Transverse colon (tissue), 4 donors: ENCODE data around the gene ARSG. TPM values are rescaled to one million over a fixed set of nuclear protein-coding genes. Genes with fewer than 3 reads are reported as not detected.

Experiments
- DNase-seq: peaks from one replicate; pipeline ENCODE4 v3.0.0-alpha.2; 2019
- H3K27ac ChIP-seq, 4 donors: fragments of 200-600 bp; sonication (generic); 2 replicates each; pipeline ENCODE4 v1.5.1; 2016 to 2018; ENCODE audit warnings: inconsistent platforms in 4 of 4
- H3K27me3 ChIP-seq: fragments of 200-600 bp; sonication (generic); 2 replicates; pipeline ENCODE4 v1.5.1; 2017; ENCODE audit warnings: inconsistent platforms
- H3K36me3 ChIP-seq, 4 donors: fragments of 200-600 bp; sonication (generic); 2 replicates each; pipeline ENCODE4 v1.5.1; 2017 to 2019; ENCODE audit warnings: inconsistent platforms in 4 of 4
- H3K4me1 ChIP-seq, 4 donors: fragments of 200-600 bp; sonication (generic); 2 replicates each; pipeline ENCODE4 v1.5.1; 2017 to 2020; ENCODE audit warnings: inconsistent platforms in 4 of 4
- H3K4me3 ChIP-seq, 4 donors: fragments of 200-600 bp; sonication (generic); 1 replicate in 1 of 4; 2 replicates in 3 of 4; pipeline versions ENCODE4 v1.5.1 to v1.6.1; 2017 to 2019; ENCODE audit warnings: inconsistent platforms in 4 of 4
- H3K9me3 ChIP-seq, 2 donors: fragments of 200-600 bp; sonication (generic); 2 replicates each; pipeline ENCODE4 v1.5.1; 2017 to 2019; ENCODE audit warnings: inconsistent platforms in 2 of 2
- EP300 ChIP-seq: sonication (generic); formaldehyde crosslinking; IDR thresholded peaks from one replicate; pipeline ENCODE4 v1.6.1; 2017; ENCODE audit warnings: antibody characterized with exemption, low read depth
- POLR2A ChIP-seq: fragments of 450-650 bp; IDR thresholded peaks from one replicate; pipeline ENCODE4 v1.6.1; 2016; ENCODE audit warnings: antibody characterized with exemption, mild to moderate bottlenecking, moderate library complexity
- POLR2AphosphoS5 ChIP-seq, 3 donors: sonication (generic); formaldehyde crosslinking; IDR thresholded peaks; one replicate each; pipeline ENCODE4 v1.6.1; 2016; ENCODE audit warnings: antibody characterized with exemption in 3 of 3
- WGBS, 2 donors: methylation state at CpG; one replicate each; pipeline ENCODE4 v1.1.5; 2018; ENCODE audit warnings: low coverage in 1 of 2; 5-methylcytosine and 5-hydroxymethylcytosine counted together
- in situ Hi-C, 4 donors: fragments of 200-750 bp; cut with MboI; loops; one replicate each; pipeline versions ENCODE4 v1.15.0 to v1.15.1; 2017; ENCODE audit warnings: low sequenced_read_pairs in 3 of 4, low pct_ligation_motif_present in 1 of 4, low pct_unique_long_range_greater_than_20kb in 1 of 4
- intact Hi-C: fragments of 100-400 bp; cut with DNase I; formaldehyde crosslinking; loops from one replicate; pipeline ENCODE4 v1.15.1; 2023; ENCODE audit warnings: low total_unique reads
- total RNA-seq, 4 donors: library from RNA; depleted of rRNA; stranded (reverse); fragments of >200 nt; gene quantifications; one replicate each; pipeline ENCODE4 v1.1.0, GENCODE V29; 2016
- TF ChIP-seq, protein P1 (sequence below), 5 experiments: fragments of 200-600 bp in 3 of 5; fragments of 450-650 bp in 2 of 5; sonication (generic) in 3 of 5; IDR thresholded peaks; 1 replicate in 2 of 5; 2 replicates in 3 of 5; pipeline ENCODE4 v1.5.1; 2016 to 2017; ENCODE audit warnings: antibody characterized with exemption in 5 of 5, inconsistent platforms in 3 of 5, mild to moderate bottlenecking in 2 of 5, moderate library complexity in 1 of 5

The ARSG gene
- total RNA-seq, 4 donors from 2014 or later: 0.41 to 4.4 (median 1.6) TPM; not detected in 1

GRCh38 chr17:68429881-68430280 lies 138.6 kb downstream of the ARSG start:
- in situ Hi-C loops (loop anchor here in 2 of 4 donors (10.0 kb wide), 1 partner anchor 165 kb away; no protein-coding TSS in a partner anchor), intact Hi-C loops (loop anchor here (10.0 kb wide), 1 partner anchor 1975 kb away; no protein-coding TSS in a partner anchor)
- Histone ChIP-seq H3K36me3 (peaks cover 0 to 84% (median 40%) of the 10 kb centered on the region in 4 donors), H3K27me3 (no peaks in the 10 kb centered on the region), H3K9me3 (no peaks in the 10 kb centered on the region), H3K4me1 (no peaks in the 10 kb centered on the region), H3K27ac (no peak overlapping the region), H3K4me3 (no peak overlapping the region)
- no peak for DNase-seq
- 96 to 98% methylated on average over 5 to 11 of the region's 11 CpGs for WGBS, 2 donors
- TF ChIP-seq POLR2A: no peak
- no peak for TF ChIP-seq EP300
- TF ChIP-seq POLR2AphosphoS5 (IDR thresholded peaks at IDR 0.05): no peak
- TF ChIP-seq, protein P1, sequence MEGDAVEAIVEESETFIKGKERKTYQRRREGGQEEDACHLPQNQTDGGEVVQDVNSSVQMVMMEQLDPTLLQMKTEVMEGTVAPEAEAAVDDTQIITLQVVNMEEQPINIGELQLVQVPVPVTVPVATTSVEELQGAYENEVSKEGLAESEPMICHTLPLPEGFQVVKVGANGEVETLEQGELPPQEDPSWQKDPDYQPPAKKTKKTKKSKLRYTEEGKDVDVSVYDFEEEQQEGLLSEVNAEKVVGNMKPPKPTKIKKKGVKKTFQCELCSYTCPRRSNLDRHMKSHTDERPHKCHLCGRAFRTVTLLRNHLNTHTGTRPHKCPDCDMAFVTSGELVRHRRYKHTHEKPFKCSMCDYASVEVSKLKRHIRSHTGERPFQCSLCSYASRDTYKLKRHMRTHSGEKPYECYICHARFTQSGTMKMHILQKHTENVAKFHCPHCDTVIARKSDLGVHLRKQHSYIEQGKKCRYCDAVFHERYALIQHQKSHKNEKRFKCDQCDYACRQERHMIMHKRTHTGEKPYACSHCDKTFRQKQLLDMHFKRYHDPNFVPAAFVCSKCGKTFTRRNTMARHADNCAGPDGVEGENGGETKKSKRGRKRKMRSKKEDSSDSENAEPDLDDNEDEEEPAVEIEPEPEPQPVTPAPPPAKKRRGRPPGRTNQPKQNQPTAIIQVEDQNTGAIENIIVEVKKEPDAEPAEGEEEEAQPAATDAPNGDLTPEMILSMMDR (IDR thresholded peaks at IDR 0.05): no peak

GRCh38 chr17:68431045-68431608 lies 139.8 kb downstream of the ARSG start:
- WGBS, 2 donors: 77% methylated on average over 13 of the region's 13 CpGs; no CpG with 5 or more reads in 1 of the 2 donors
- in situ Hi-C loops: loop anchor here in 2 of 4 donors (10.0 kb wide), 1 partner anchor 166 kb away; no protein-coding TSS in a partner anchor
- Histone ChIP-seq H3K4me3 (no peak overlapping the region), H3K27me3 (no peaks in the 10 kb centered on the region), H3K9me3 (no peaks in the 10 kb centered on the region), H3K27ac (no peak overlapping the region), H3K36me3 (peaks cover 0 to 85% (median 39%) of the 10 kb centered on the region in 4 donors), H3K4me1 (peaks cover 0 to 2% (median under 1%) of the 10 kb centered on the region in 4 donors)
- TF ChIP-seq POLR2A (no peak), EP300 (no peak), POLR2AphosphoS5 (IDR thresholded peaks at IDR 0.05) (no peak)
- TF ChIP-seq, protein P1 (IDR thresholded peaks at IDR 0.05): no peak
- no peak for DNase-seq
- intact Hi-C loops: loop anchor here (10.0 kb wide), 1 partner anchor 1974 kb away; no protein-coding TSS in a partner anchor

DNA sequence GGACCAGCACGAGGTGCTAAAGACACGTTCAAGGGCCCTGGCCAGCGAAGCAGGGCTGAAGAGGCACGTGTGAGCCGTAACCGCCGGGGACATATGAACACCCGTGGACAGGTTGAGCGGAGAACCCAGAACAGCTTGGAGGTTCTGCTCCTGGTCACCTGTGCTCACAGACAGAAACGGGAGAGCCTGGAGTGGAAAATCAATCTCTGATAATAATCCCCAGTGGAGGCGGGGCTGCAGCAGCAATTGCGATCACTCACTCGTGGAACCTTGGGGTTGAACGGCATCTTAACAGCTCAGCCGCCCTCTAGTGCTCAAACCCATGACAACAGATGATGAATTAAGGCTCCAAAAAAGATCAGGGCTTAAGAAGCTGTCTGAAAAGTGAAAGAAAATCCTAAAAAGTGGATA lies 140.4 kb downstream of the ARSG start:
- Histone ChIP-seq H3K27ac (no peak overlapping the region), H3K27me3 (no peaks in the 10 kb centered on the region), H3K36me3 (peaks cover 0 to 80% (median 36%) of the 10 kb centered on the region in 4 donors), H3K9me3 (no peaks in the 10 kb centered on the region), H3K4me3 (no peak overlapping the region), H3K4me1 (peaks cover 0 to 7% (median 3%) of the 10 kb centered on the region in 4 donors)
- no peak for TF ChIP-seq POLR2A
- TF ChIP-seq POLR2AphosphoS5 (IDR thresholded peaks at IDR 0.05): no peak
- TF ChIP-seq, protein P1 (IDR thresholded peaks at IDR 0.05): no peak
- no peak for TF ChIP-seq EP300
- intact Hi-C loops: loop anchor here (10.0 kb wide), 1 partner anchor 1973 kb away; no protein-coding TSS in a partner anchor
- in situ Hi-C loops: loop anchor here in 2 of 4 donors (10.0 kb wide), 1 partner anchor 167 kb away; no protein-coding TSS in a partner anchor
- 67 to 82% methylated on average over 9 to 15 of the region's 15 CpGs for WGBS, 2 donors
- DNase-seq: no peak

GRCh38 chr17:68432086-68432864 lies 141.0 kb downstream of the ARSG start:
- DNase-seq: no peak
- in situ Hi-C loops: loop anchor here in 2 of 4 donors (10.0 kb wide), 1 partner anchor 167 kb away; no protein-coding TSS in a partner anchor
- Histone ChIP-seq H3K27me3 (no peaks in the 10 kb centered on the region), H3K9me3 (no peaks in the 10 kb centered on the region), H3K36me3 (peaks cover 0 to 74% (median 33%) of the 10 kb centered on the region in 4 donors), H3K4me3 (no peak overlapping the region), H3K4me1 (peaks cover 0 to 13% (median 8%) of the 10 kb centered on the region in 4 donors), H3K27ac (no peak overlapping the region)
- WGBS, 2 donors: 95% methylated on average over 11 to 14 of the region's 14 CpGs
- TF ChIP-seq POLR2A (no peak), EP300 (no peak), POLR2AphosphoS5 (IDR thresholded peaks at IDR 0.05) (no peak)
- TF ChIP-seq, protein P1 (IDR thresholded peaks at IDR 0.05): no peak
- intact Hi-C loops: loop anchor here (10.0 kb wide), 1 partner anchor 1973 kb away; no protein-coding TSS in a partner anchor
